Thoracic aorta (tissue), 2 donors: ENCODE data around the gene UBE2N. TPM values are rescaled to one million over a fixed set of nuclear protein-coding genes. Genes with fewer than 3 reads are reported as not detected.
"Not testable (repeated sequence)": the region's sequence is repeated elsewhere in the genome, so short reads cannot be mapped to it uniquely, and the experiment has no call there.

Source experiments
- ATAC-seq: fragments of 150-250 bp; one replicate; pipeline ENCODE4 v1.8.0; 2017; ENCODE audit warnings: low read depth; ENCODE audit not compliant: insufficient number of reproducible peaks, low FRiP score
- DNase-seq: peaks from one replicate; pipeline ENCODE4 v3.0.0-alpha.2; 2020; ENCODE audit warnings: low spot score
- H3K27ac ChIP-seq, 2 donors: fragments of 200-600 bp; sonication (generic); 1 replicate in 1 of 2; 2 replicates in 1 of 2; pipeline ENCODE4 v1.5.1; 2016; ENCODE audit warnings: mild to moderate bottlenecking in 2 of 2, moderate library complexity in 2 of 2
- H3K27me3 ChIP-seq: fragments of 200-600 bp; sonication (generic); replicated peaks from 2 replicates; pipeline ENCODE4 v1.6.0; 2016; ENCODE audit warnings: mild to moderate bottlenecking; ENCODE audit not compliant: insufficient read depth
- H3K36me3 ChIP-seq: fragments of 200-600 bp; sonication (generic); one replicate; pipeline ENCODE4 v1.5.1; 2016
- H3K4me1 ChIP-seq, 2 donors: fragments of 200-600 bp; sonication (generic); 1 replicate in 1 of 2; 2 replicates in 1 of 2; pipeline versions ENCODE4 v1.5.1 to v1.6.0; 2016; ENCODE audit warnings: low read depth in 2 of 2, mild to moderate bottlenecking in 1 of 2; ENCODE audit not compliant: control insufficient read depth in 1 of 2
- H3K4me3 ChIP-seq: fragments of 200-600 bp; sonication (generic); 2 replicates; pipeline ENCODE4 v1.5.1; 2016; ENCODE audit warnings: mild to moderate bottlenecking
- H3K9me3 ChIP-seq: fragments of 200-600 bp; sonication (generic); 2 replicates; pipeline ENCODE4 v1.5.1; 2016
- CTCF ChIP-seq: fragments of 200-600 bp; sonication (generic); IDR thresholded peaks from one replicate; pipeline ENCODE4 v1.5.1; 2019; ENCODE audit warnings: antibody characterized with exemption
- total RNA-seq, 2 donors: library from RNA; depleted of rRNA; stranded (reverse); fragments of >200 nt; gene quantifications; one replicate each; pipeline versions ENCODE4 v1.1.0 to v1.2.3, GENCODE V29; 2016

Gene UBE2N
- total RNA-seq, 2 donors from 2014 or later, result 32.9 to 37.2 TPM

GRCh38 chr12:93403988-93404803, 37.6 kb downstream of the UBE2N start:
- no peaks in the 10 kb centered on the region for H3K9me3 ChIP-seq
- peaks cover 8% of the 10 kb centered on the region for H3K36me3 ChIP-seq
- no peaks in the 10 kb centered on the region for H3K27me3 ChIP-seq
- no peak overlapping the region for H3K4me3 ChIP-seq
- TF ChIP-seq CTCF, result no peak
- ATAC-seq, result no peak
- H3K27ac ChIP-seq, result peak overlapping the region; percentile 4 to 19
- no peak for DNase-seq
- H3K4me1 ChIP-seq, result peaks cover 9 to 15% of the 10 kb centered on the region in 2 donors

GRCh38 chr12:93402333-93403311, 39.1 kb downstream of the UBE2N start:
- ATAC-seq, result no peak
- Histone ChIP-seq H3K4me3 (no peak overlapping the region), H3K4me1 (peaks cover 9% of the 10 kb centered on the region in 2 donors), H3K27ac (no peak overlapping the region), H3K27me3 (no peaks in the 10 kb centered on the region), H3K36me3 (peaks cover 13% of the 10 kb centered on the region), H3K9me3 (no peaks in the 10 kb centered on the region)
- no peak for TF ChIP-seq CTCF
- no peak for DNase-seq

- H3K27ac ChIP-seq, H3K4me3 ChIP-seq, H3K9me3 ChIP-seq, H3K27me3 ChIP-seq, DNase-seq: not testable (repeated sequence)
- peaks cover 2 to 14% of the 10 kb centered on the region in 2 donors for H3K4me1 ChIP-seq
- peaks cover 23% of the 10 kb centered on the region for H3K36me3 ChIP-seq
- ATAC-seq, result peak; percentile 82
Measured at GRCh38 chr12:93399183-93399863, 42.4 kb downstream of the UBE2N start.

- H3K4me1 ChIP-seq, result peaks cover 0 to 10% of the 10 kb centered on the region in 2 donors
- no peaks in the 10 kb centered on the region for H3K9me3 ChIP-seq
- no peak for TF ChIP-seq CTCF
- no peak overlapping the region for H3K4me3 ChIP-seq
- H3K27ac ChIP-seq, result peak overlapping the region in 1 of 2 donors; percentile 28
- no peaks in the 10 kb centered on the region for H3K27me3 ChIP-seq
- no peak for DNase-seq
- H3K36me3 ChIP-seq, result peaks cover 20% of the 10 kb centered on the region
- no peak for ATAC-seq
Measured at GRCh38 chr12:93397412-93397811, 44.3 kb downstream of the UBE2N start.

- Histone ChIP-seq H3K27me3 (no peaks in the 10 kb centered on the region), H3K36me3 (peaks cover 15% of the 10 kb centered on the region), H3K9me3 (no peaks in the 10 kb centered on the region), H3K4me1 (peaks cover 25 to 34% of the 10 kb centered on the region in 2 donors), H3K27ac (no peak overlapping the region), H3K4me3 (no peak overlapping the region)
- ATAC-seq (no peak), DNase-seq (no peak)
- TF ChIP-seq CTCF, result no peak
Measured at GRCh38 chr12:93393425-93393824, 48.3 kb downstream of the UBE2N start.
